Osteocyte (in vitro differentiated cells): ENCODE measurements around the gene CTPS2. TPM values are rescaled to one million over a fixed set of nuclear protein-coding genes. Genes with fewer than 3 reads are reported as not detected.

Experiments used
- DNase-seq: peaks from one replicate; pipeline ENCODE4 v3.0.0; 2021; ENCODE audit warnings: mixed read lengths; ENCODE audit not compliant: unreplicated experiment; ENCODE audit errors: extremely low spot score
- H3K27ac Mint-ChIP-seq: one replicate; pipeline ENCODE4 v1.8.0; 2021; ENCODE audit warnings: mild to moderate bottlenecking, mixed read lengths; ENCODE audit not compliant: unreplicated experiment
- H3K27me3 Mint-ChIP-seq: one replicate; pipeline ENCODE4 v1.8.0; 2021; ENCODE audit warnings: mixed read lengths; ENCODE audit not compliant: unreplicated experiment
- H3K36me3 Mint-ChIP-seq: one replicate; pipeline ENCODE4 v1.8.0; 2021; ENCODE audit warnings: mixed read lengths; ENCODE audit not compliant: unreplicated experiment
- H3K4me1 Mint-ChIP-seq: one replicate; pipeline ENCODE4 v1.8.0; 2021; ENCODE audit warnings: mixed read lengths; ENCODE audit not compliant: unreplicated experiment
- H3K4me3 Mint-ChIP-seq: one replicate; pipeline ENCODE4 v1.8.0; 2021; ENCODE audit warnings: mild to moderate bottlenecking, moderate library complexity, mixed read lengths; ENCODE audit not compliant: unreplicated experiment
- H3K9me3 Mint-ChIP-seq: one replicate; pipeline ENCODE4 v1.8.0; 2021; ENCODE audit warnings: mixed read lengths; ENCODE audit not compliant: unreplicated experiment
- total RNA-seq: library from RNA; stranded (reverse); gene quantifications from 2 replicates; pipeline ENCODE4 v1.2.1, GENCODE V29; 2021
- TF ChIP-seq, protein P1 (sequence below): fragments of 200-600 bp; sonication (generic); IDR thresholded peaks from 2 replicates; pipeline ENCODE4 v1.5.0; 2021; ENCODE audit warnings: antibody characterized with exemption, mild to moderate bottlenecking, moderate library complexity

Gene CTPS2
- total RNA-seq, 1 donor from 2014 or later: 37.1 TPM

DNA sequence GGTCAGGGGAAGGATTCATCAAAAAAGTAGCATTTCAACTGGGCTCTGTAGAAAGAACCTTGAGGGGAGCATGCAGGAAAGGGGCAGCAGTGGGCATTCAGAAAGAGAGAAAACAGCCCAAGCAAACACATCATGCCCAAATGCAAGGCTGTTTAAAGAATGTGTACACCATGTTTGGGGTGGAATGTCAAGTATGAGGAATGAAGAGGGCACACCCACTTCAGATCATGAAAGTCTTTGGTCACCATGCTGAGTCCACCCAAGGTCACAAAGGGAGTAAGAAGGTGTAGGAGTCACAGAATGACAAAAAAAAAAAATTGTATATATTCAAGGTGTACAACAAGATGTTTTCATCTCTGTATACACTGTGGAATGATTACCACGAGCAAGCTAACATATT, 53.1 kb downstream of the CTPS2 start:
- Mint-ChIP-seq H3K9me3 (peaks cover 10% of the 10 kb centered on the region), H3K4me1 (peaks cover 53% of the 10 kb centered on the region), H3K27me3 (no peaks in the 10 kb centered on the region), H3K4me3 (no peak overlapping the region), H3K36me3 (peaks cover 33% of the 10 kb centered on the region), H3K27ac (peak overlapping the region; percentile 85)
- TF ChIP-seq, protein P1, sequence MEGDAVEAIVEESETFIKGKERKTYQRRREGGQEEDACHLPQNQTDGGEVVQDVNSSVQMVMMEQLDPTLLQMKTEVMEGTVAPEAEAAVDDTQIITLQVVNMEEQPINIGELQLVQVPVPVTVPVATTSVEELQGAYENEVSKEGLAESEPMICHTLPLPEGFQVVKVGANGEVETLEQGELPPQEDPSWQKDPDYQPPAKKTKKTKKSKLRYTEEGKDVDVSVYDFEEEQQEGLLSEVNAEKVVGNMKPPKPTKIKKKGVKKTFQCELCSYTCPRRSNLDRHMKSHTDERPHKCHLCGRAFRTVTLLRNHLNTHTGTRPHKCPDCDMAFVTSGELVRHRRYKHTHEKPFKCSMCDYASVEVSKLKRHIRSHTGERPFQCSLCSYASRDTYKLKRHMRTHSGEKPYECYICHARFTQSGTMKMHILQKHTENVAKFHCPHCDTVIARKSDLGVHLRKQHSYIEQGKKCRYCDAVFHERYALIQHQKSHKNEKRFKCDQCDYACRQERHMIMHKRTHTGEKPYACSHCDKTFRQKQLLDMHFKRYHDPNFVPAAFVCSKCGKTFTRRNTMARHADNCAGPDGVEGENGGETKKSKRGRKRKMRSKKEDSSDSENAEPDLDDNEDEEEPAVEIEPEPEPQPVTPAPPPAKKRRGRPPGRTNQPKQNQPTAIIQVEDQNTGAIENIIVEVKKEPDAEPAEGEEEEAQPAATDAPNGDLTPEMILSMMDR: no peak
- DNase-seq: no peak

GRCh38 chrX:16658284-16658683, 54.2 kb downstream of the CTPS2 start:
- DNase-seq: no peak
- Mint-ChIP-seq H3K4me1 (peaks cover 59% of the 10 kb centered on the region), H3K4me3 (no peak overlapping the region), H3K9me3 (peaks cover 10% of the 10 kb centered on the region), H3K27ac (peak overlapping the region; percentile 85), H3K36me3 (peaks cover 27% of the 10 kb centered on the region), H3K27me3 (no peaks in the 10 kb centered on the region)
- TF ChIP-seq, protein P1: peak; percentile 6

DNA sequence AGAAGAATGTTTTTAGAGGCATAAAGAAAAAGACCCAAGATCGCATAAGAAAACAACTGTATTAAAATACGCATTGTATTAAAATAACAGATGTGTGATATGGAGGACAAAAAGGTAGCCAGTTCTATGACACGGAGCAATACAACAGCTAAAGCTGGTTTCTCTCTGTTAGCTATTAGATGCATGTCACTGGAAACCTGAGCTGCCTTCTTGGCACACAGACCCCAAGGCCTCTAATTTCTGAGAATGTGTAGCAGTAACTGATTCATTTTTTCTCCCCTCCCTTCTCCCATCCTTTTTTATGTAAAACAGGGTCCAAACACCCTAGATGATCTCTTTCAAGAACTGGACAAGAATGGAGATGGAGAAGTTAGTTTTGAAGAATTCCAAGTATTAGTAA, 58.4 kb downstream of the CTPS2 start:
- DNase-seq: no peak

DNA sequence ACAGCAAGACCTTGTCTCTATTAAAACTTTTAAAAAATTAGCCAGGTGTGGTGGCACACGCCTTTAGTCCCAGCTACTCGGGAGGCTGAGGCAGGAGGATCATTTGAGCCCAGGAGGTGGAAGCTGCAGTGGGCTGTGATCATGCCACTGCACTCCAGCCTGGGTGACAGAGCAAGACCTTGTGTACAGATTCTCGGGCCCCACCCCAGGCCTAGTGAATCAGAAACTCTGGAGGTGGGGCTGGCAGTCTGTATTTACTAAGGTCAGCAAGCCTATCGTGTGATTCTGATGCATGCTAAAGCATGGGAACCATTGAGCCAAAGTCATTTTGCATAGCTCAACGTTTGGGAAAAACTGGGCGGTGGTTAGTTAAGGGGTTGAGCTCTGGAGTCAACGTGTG, 59.0 kb downstream of the CTPS2 start:
- no peak for DNase-seq
- H3K9me3 Mint-ChIP-seq: peaks cover 2% of the 10 kb centered on the region
- TF ChIP-seq, protein P1: no peak
- H3K27me3 Mint-ChIP-seq: no peaks in the 10 kb centered on the region
- H3K36me3 Mint-ChIP-seq: peaks cover 28% of the 10 kb centered on the region
- H3K4me3 Mint-ChIP-seq: no peak overlapping the region
- H3K27ac Mint-ChIP-seq: peak overlapping the region; percentile 70
- H3K4me1 Mint-ChIP-seq: peaks cover 53% of the 10 kb centered on the region

More for the DNA sequence above, 58.4 kb downstream of the CTPS2 start:
- Mint-ChIP-seq H3K36me3 (peaks cover 31% of the 10 kb centered on the region), H3K9me3 (peaks cover 7% of the 10 kb centered on the region), H3K4me1 (peaks cover 53% of the 10 kb centered on the region), H3K4me3 (no peak overlapping the region), H3K27me3 (no peaks in the 10 kb centered on the region), H3K27ac (peak overlapping the region; percentile 70)
- TF ChIP-seq, protein P1: no peak

DNA sequence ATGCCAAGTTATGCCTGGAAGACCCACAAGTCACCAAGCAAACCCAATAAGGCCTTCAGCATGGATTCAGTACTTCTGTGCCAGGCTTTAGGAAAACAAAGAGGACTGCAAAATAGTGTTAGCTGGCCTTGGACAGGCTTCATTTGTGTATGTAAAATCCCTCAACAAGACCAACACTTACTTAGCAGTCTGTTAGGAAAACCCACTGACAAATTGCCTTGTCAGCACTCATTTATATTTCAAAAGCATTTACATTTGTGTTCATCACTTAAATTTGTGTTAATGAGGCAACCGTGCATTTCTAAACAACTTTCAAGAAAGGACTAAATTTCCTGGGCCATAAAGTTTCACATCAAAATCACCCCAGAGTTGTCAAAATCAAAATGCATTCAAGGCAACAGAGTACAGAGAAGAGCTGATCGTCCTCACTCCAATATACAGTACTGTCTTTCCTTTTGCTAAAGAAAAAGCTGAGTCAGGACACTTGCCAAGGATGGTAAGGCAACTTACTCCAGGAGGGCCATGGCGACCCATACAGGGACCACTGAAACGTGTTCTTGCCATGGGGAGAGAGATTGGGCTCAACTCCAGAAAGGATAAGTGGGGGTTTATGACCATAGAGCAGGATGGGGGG, 61.0 kb downstream of the CTPS2 start:
- Mint-ChIP-seq H3K4me3 (no peak overlapping the region), H3K27me3 (no peaks in the 10 kb centered on the region), H3K36me3 (peaks cover 27% of the 10 kb centered on the region), H3K4me1 (peaks cover 45% of the 10 kb centered on the region), H3K27ac (peak overlapping the region; percentile 67), H3K9me3 (no peaks in the 10 kb centered on the region)
- TF ChIP-seq, protein P1: no peak
- DNase-seq: no peak
